ENCODE data around the gene AP3B1.
"Not testable (repeated sequence)": the region's sequence is repeated elsewhere in the genome, so short reads cannot be mapped to it uniquely, and the experiment has no call there.

Gene AP3B1

DNA sequence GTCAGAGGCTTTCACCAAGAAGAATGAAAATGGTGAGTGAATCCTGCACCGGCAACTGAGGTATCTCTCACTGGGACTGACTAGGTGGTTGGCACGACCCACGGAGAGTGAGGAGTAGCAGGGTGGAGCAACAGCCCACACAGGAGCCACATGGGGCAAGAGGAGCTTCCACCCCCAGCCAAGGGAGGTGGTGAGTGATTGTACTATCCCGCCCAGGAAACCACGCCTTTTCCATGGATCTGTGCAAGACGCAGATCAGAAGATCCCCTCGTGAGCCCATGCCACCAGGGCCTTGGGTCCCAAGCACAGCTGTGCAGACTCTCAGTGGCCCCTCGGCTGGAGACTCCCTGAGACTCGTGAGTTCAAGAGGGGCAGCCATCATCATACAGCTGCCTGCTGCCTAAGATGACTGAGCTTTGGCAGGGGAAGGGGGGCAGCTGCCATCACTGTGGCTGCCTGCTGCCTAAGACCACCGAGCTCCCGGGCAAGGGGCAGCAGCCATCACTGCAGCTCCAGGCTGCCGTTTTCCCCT is 229.5 kb downstream of the AP3B1 start:
- DNase-seq (ENCODE audit: low spot score): no peak

DNA sequence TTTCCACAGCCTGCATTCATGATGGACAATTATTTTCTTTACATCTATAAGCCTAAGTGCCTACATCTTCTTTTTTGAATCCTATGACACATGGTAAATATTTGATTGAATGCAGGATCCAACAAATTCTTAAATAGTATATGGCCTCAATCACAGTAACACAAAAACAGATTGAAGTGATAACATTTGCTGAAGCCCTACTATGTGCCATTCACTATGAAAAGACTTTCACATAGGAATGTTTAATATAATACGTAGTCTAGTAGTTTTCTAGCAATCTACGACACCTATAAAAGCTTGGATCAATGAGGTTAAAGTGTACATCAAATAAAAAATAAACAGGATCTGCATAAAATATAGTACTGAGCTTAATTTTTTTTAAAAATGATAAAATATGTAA is 231.0 kb downstream of the AP3B1 start:
- no peak for DNase-seq (ENCODE audit: low spot score)

DNA sequence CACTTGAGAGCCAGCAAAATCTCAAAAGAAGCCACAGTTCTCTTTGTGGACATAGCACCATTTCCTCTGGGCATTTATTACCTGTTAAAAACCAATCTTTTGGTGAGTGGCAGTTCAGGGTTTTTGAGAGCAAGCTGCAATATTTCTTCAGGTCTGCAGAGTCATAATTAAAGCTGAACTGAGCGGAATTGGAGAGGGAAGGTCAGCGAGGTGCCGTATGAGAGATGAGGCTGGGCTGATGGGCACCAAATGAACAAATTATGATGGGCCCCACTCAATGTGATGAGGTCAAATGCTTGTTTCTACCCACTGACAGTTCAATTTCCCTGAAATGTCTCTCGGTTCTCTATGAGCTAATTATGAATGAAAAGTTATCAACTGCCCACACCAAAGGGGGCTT is 231.9 kb downstream of the AP3B1 start:
- no peak for DNase-seq (ENCODE audit: low spot score)

DNA sequence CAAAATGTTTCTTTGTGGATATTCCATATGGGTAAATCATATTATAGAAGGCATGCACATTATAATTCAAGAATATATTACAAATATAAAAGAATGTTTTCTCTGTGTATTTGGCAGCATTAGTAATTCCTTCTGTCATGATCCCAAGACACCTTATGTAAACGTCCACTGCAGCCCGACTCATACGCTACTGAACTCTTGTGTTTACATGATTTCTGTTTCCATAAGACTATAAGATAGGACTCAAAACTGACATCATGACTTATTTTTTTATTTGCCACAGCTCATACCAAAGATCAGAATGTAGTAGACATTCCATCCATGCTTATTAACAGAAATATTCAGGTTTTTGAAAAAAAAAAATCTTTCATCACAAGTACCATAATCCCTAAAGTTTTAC is 234.1 kb downstream of the AP3B1 start:
- no peak for DNase-seq (ENCODE audit: low spot score)

DNA sequence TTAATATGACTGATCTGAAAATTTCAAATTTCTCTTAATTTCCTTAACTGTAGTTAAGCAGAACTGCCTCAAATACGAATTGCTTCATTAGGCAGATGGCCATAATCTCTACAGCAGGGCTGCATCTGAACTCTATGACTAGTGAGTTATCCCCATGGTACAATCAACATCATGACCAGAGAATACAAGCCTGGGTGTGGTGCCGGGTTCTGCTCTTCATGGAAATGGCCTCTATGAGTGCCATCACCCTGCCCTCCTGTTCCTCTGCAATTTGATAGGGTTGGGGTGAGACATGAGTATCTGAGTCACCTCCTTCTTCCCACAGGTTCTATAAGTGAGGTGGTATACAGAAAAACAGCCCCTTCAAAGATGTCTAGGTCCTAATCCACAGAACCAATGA is 235.9 kb downstream of the AP3B1 start:
- no peak for DNase-seq (ENCODE audit: low spot score)

- no peak for DNase-seq (ENCODE audit: low spot score)
These were observed 237.5 kb downstream of the AP3B1 start for GRCh38 chr5:78056901-78057514.

DNA sequence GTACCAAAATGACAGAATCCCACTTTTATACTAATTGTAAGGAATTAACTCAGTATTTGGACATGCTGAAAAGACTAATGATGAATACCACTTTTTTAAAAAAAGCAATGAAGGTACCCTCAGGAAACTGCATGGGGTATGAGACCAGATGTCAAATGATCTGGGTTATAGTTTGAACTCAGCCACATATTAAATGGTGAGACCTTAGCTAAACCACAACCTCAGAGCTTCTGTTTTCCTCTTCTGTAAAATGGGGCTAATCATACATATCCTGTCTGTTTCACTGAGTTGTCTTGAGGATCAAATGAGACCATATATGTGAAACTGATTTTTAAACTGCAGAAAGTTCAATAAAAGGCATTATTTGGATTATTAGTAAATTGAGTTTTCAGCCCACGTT is 238.4 kb downstream of the AP3B1 start:
- DNase-seq (ENCODE audit: low spot score): no peak

DNA sequence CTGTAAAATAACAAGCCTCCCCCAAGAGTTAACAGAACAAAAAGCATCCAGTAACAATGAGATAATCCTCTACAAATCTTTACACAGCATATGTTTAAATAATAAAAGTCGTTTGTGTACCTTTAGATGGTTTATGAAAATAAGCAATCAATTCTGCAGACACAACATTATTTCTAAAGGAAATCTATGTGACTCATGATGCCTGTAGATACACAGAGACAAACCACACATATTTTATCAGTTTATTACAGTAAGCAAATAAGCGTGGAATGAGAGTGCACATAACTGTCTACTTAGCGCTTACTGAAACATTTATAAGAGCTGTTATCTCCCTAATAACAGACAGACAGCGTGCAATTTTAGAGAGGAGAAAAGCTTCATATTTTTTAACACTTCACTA is 243.6 kb downstream of the AP3B1 start:
- no peak for DNase-seq (ENCODE audit: low spot score)

DNA sequence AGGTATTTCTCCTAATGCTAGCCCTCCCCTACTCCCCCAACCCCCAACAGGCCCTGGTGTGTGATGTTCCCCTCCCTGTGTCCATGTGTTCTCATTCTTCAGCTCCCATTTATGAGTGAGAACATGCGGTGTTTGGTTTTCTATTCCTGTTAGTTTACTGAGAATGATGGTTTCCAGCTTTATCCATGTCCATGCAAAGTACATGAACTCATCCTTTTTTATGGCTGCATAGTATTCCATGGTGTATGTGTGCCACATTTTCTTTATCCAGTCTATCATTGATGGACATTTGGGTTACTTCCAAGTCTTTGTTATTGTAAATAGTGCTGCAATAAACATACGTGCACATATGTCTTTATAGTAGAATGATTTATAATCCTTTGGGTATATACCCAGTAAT is 247.7 kb downstream of the AP3B1 start:
- DNase-seq (ENCODE audit: low spot score): not testable (repeated sequence)

DNA sequence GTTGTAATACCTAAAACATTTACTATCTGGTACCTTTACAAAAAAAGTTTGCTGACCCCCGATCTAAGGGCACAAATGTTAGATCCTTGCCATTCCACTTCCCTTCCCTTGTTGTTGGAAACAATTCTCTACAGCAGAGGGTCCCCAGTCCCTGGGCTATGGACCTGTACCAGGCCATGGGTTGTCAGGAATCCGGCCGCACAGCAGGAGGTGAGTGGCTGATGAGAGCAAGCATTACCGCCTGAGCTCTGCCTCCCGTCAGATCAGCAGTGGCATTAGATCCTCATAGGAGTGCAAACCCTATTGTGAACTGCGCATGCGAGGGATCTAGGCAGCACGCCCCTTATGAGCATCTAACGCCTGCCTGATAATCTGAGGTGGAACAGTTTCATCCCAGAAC is 248.5 kb downstream of the AP3B1 start:
- DNase-seq (ENCODE audit: low spot score): no peak

DNA sequence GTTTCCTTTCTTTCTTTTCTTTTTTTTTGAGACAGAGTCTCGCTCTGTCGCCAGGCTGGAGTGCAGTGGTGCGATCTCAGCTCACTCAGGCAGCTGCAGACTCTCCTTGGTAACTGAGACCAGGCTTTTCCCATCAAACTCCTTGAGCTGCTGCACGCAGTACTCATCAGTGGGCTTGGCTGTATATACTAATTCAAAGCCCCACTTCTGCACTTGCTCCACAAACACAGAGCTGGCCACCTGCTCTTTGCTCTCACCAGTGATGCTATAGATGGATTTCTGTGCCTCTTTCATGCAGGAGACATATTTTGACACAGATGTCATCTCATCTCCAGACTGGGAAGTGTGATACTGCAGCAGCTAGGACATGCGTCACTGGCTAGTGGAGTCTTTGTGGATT is 252.7 kb downstream of the AP3B1 start:
- no peak for DNase-seq (ENCODE audit: low spot score)

GRCh38 chr5:78025540-78025939 is 269.0 kb downstream of the AP3B1 start:
- no peak for DNase-seq (ENCODE audit: low spot score)

DNA sequence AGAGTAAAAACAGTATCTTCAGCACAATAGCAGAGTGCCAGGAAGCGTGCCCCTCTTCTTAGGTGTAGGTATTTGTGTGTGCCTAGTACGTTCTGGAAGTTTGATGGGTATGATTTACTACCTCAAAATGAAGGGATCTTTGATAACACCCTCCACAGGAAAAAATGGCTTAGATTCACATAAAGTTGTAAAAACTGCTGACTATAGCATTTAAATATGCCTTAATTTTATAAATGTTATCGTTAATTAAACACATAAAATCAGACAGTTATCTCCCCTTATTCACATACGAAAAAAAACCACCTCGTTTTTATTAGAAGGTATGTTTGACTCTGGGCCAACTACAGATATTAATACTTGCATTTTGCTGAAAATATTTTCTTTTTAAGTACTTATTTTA is 274.8 kb downstream of the AP3B1 start:
- DNase-seq (ENCODE audit: low spot score): no peak

GRCh38 chr5:78016863-78017529 is 277.5 kb downstream of the AP3B1 start:
- DNase-seq (ENCODE audit: low spot score): no peak

DNA sequence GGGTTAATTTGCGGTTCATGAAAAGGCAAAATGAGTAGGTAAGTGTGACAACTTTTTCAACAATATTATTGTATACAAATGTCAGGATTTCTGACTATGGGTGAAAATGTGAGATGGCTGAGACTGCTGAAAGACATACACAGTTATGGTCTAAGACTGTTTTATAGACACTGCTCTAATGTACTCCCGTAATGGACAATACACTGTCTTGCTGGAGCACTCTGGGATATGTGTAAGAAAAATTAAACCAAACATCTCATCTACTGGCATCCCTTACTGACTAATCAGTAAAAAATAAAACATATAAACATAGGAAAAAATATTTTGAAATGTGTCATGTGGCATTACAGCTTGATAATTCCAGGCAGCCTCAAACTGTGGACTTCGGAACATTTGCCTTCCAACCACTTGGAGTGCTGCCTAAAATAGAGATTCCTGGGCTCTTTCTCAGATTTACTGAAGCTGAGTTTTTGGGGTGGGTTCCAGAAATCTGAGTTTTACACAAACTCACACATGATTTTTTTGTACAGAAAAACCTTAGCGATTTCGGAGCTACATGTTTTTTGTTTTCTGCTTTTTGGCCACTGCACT is 284.5 kb downstream of the AP3B1 start:
- DNase-seq (ENCODE audit: low spot score): no peak

GRCh38 chr5:78008356-78008967 is 286.0 kb downstream of the AP3B1 start:
- DNase-seq (ENCODE audit: low spot score): no peak

- no peak for DNase-seq (ENCODE audit: low spot score)
These were observed 287.3 kb downstream of the AP3B1 start for GRCh38 chr5:78007233-78007632.

DNA sequence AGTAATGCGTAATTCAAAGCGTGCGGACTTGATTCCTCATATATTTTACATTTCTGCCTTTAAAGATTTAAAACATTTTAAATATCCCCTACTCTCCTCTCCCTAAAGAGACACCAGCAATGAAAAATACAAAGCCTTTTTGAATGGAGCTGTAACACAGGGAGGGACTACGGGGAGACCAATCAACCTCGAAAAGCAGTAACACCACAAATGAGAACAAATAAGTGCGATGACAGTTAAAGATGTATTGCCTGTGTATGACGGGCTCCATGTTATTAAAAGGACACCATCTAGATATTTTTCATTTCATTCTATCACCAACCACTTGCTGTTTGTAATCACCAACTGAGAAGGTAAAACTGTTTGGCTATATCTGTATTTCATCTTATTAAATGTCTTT is 288.0 kb downstream of the AP3B1 start:
- DNase-seq (ENCODE audit: low spot score): no peak

DNA sequence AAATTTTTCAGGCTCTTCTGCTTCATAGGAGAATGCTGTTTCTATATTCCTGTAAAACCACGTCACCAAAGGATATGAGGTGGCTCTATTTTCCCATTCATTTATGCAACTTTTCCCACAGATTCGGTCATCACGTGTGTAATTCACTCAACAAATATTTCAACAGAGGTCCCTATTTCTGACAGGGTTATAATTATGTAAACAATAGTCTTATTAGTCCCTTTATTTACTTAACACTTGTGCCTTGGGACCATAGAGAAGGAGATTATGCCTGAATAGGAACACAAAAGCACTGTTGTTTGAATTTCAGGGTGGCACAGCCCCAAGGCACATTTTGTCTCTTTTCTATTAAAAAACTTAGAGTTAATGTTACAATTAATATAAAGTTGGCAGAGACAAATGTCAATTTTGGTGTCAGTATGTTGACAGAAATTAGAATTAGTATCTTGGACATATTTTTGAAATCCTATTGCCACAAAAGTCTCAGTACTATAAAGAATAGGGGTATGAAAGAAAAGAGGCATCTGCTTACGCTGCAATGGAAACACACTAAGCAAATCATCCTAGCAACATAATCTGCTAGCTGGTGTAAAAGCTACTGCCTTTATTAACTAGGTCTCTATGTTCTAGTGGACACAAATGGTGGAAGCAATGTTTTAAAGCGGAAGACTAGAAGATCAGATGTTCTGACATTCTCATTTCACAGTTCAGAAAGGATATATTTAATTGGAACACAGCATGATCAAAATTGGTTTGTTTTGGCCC is 289.3 kb downstream of the AP3B1 start:
- no peak for DNase-seq (ENCODE audit: low spot score)

DNA sequence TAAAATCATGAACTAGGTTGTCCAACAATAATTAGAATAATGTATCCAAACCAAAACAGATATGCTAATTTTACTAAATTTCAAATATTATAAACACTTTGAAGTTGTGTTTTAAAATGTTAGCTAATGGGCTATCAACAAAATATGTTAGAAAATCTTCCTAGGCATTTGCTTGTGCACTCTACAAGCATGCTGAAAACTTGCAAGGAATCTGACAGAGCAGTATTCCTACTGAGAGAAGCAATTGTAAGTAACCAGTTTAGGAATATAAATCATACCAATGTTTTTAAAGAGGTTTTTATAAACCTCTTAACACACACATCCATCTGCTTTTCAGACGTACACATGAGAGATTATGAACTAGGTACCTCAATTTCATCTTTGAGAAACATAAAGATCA is 289.9 kb downstream of the AP3B1 start:
- DNase-seq (ENCODE audit: low spot score): no peak

DNA sequence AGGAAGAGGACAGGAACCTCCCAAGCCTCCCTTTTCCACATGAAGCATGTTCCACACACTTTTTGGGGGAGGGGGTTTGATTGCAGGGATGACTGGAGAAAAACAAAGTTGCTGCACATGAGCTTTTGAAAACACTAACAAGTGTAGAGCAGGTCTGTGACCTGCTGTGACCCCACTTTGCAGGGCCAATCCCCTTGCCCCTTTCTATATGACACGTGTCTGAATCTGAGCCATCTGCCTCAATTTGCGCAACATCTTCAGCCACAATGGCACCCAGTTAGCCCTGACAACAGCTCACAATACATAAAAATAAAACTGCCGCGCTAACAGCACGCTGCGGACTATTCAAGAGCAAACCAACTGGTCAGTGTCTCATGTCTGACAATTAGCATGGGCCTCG is 290.6 kb downstream of the AP3B1 start:
- DNase-seq (ENCODE audit: low spot score): no peak

DNA sequence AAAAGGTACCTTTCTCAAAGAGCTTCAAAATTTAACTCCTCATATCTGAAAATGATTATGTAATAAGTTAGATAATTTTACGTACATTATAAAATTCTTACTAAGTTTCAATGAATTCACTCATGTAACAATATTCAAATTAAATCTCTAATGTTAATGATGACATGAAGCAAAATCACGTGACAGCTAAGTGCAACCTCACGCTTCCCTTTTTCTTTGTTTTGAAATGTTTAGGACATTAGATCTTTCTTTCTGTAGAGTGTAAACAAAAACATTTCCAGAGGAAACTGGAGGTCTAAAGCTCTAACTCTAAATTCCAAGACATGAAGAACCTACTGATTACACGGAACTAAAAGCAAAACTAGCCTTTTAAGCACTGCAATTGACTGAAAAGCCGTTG is 291.0 kb downstream of the AP3B1 start:
- DNase-seq (ENCODE audit: low spot score): no peak

All from left forelimb (tissue), 1 donor.